ENCODE data around the gene CPM.

CPM gene

GRCh38 chr12:68956466-68956865 lies 23.5 kb upstream of the CPM start:
- no peak for DNase-seq (ENCODE audit: low read depth)

- no peak for DNase-seq (ENCODE audit: low read depth)
Observed at GRCh38 chr12:68954811-68955210, 21.8 kb upstream of the CPM start.

- no peak for DNase-seq (ENCODE audit: low read depth)
Observed at GRCh38 chr12:68953536-68953935, 20.6 kb upstream of the CPM start.

DNA sequence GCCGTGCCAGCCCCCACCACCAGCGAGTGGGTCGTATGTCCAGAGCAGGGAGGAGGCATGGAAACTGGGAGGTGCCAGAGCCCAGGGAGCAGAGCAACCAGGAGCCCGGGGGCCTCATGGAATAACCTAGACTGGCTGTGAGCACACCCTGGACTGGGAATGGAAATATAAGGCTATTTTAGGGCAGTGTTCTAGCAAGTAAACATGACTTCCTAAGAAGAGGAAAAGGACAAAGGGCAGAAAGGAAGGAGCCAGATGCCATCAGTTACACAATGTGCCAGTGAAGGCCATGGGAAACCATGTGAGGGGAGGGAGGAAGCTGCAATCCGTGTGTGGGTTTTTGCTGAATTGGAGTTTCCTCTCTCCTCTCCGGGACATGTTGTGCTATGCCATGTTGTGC lies 18.7 kb upstream of the CPM start:
- DNase-seq (ENCODE audit: low read depth), result no peak

- DNase-seq (ENCODE audit: low read depth), result no peak
Observed at GRCh38 chr12:68950511-68950910, 17.5 kb upstream of the CPM start.

DNA sequence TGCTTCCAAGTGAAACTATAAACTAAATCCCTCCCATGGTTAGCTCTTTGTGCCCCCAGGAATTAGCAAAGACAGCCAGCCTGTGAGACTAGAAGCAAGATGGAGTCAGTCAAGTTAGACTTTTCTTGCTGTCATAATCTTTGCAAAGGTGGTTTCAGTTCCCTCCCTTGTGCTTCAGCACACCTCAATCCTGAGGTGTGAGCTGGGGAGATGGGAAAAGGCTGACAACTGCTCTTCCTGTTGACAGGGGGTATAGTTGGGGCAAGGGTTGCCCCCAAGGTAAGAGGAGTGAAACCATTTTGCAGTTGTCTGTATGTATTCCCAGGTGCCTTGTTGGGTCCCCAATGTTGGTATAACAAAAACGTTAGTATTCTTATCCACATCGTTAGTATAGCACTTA lies 12.3 kb upstream of the CPM start:
- no peak for DNase-seq (ENCODE audit: low read depth)

GRCh38 chr12:68944296-68945076 lies 11.5 kb upstream of the CPM start:
- DNase-seq (ENCODE audit: low read depth), result no peak

DNA sequence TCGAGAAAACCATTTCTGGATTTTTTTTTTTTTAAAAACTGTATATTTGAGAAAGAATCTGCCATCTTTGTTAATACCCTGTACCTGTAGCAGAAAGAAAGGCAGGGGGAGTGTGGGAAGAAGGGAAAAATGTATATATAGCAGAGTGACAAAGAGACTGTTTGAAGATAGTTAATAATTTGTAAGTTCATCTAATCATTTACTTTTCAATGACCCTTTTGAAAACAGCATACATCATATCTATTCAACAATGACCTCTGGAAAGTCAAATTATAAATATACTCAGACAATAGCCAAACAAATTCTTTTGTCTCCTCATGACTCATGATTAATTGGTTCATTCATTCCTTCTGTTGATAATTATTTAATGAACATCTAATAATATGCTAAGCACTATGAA lies 10.9 kb upstream of the CPM start:
- no peak for DNase-seq (ENCODE audit: low read depth)

DNA sequence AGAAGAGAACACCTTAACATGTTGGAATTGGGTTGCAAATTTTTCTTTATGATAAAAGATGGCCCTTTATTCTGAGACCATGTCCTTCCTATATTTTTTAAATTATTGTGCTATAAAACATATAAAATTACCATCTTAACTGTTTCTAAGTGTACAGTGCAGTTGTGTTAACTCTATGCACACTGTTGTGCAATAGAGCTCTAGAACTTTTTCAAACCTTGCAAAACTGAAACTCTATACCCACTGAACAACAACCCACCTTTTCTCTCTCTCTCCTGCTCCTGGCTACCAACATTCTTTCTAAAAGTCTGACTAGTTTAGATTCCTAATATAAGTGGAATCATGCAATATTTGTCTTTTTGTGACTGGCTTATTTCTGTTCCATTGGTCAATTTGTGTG lies 7.8 kb upstream of the CPM start:
- no peak for DNase-seq (ENCODE audit: low read depth)

GRCh38 chr12:68939505-68939904 lies 6.5 kb upstream of the CPM start:
- no peak for DNase-seq (ENCODE audit: low read depth)

GRCh38 chr12:68934392-68934791 lies 1.4 kb upstream of the CPM start:
- DNase-seq (ENCODE audit: low read depth), result no peak

DNA sequence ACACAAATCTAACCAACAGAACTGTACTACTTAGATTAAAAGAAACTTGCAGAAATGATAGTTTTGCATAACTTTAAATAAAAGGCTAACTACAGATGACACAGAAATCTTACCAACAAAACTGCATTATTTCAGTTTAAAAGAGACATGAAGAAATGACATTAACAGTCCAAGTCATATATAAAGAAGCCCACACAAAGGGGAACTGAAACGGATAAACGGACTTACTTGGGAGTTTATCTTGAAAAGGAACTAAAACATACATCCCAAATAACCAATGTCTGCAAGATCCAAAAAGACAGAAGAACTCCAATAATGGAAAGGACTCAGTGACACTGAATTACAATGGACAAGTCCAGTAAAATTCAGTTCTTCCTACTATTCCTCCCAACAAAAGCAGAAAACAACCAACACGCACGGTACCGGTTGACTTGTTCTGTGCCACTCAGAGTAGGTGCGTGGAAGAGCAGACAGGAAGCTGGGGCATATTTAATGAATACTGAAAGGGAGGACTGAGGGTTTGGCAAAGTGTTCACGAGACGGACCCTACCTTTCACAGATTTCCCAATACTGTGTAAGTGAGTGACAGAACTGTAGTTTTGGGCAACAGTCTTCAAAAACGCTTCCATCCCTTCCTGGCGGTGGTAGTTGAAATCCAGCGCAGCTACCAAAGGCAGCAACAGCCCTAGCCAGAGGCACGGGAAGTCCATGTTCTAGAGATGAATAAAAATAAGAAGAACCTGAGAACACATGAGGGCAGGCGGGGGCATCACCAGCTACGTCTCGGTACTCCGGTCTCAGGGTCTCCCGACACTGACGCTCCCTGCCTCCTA lies 627 bp downstream of the CPM start:
- no peak for DNase-seq (ENCODE audit: low read depth)

DNA sequence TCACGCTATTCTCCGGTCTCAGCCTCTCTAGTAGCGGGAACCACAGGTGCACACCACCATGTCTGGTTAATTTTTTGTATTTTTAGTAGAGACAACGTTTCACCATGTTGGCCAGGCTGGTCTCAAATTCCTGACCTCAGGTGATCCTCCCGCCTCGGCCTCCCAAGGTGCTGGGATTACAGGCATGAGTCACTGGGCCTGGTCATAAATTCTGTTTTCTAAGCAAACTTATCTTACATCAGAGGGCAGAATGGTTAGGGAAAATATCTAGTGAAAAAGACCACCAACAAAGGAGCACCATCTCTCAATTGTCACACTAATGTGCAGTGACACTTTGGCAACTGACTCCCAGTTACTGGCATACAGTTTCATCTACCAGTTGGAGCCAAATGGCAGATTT lies 2.8 kb downstream of the CPM start:
- no peak for DNase-seq (ENCODE audit: low read depth)

GRCh38 chr12:68924546-68924945 lies 8.4 kb downstream of the CPM start:
- no peak for DNase-seq (ENCODE audit: low read depth)

DNA sequence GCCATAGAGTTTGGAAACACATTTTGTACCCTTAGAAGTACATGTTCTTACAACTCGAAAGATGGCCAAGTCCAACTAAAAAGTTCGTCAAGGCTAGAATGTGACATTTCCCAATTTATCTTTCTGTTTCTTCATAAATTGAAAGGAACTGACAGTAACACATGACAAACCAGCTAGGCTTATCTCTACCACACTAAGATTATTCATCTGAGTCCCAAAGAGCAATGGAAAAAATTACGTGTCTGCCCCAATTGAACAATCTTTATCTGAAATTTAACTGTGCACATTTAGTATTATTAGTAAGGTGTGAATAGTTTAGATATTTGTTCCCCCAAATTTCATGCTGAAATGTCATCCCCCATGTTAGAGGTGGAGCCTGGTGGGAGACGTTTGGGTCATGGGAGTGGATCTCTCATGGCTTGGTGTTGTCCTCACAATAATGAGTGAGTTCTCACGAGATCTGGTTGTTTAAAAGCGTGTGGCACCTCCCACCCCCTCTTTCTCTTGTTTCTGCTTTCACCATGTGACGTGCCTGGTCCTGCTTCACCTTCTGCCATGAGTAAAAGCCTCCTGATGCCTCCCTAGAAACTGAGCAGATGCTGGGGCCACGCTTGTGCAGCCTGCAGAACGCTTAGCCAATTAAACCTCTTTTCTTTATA lies 13.3 kb downstream of the CPM start:
- no peak for DNase-seq (ENCODE audit: low read depth)

- DNase-seq (ENCODE audit: low read depth), result no peak
Observed at GRCh38 chr12:68918960-68919359, 14.0 kb downstream of the CPM start.

DNA sequence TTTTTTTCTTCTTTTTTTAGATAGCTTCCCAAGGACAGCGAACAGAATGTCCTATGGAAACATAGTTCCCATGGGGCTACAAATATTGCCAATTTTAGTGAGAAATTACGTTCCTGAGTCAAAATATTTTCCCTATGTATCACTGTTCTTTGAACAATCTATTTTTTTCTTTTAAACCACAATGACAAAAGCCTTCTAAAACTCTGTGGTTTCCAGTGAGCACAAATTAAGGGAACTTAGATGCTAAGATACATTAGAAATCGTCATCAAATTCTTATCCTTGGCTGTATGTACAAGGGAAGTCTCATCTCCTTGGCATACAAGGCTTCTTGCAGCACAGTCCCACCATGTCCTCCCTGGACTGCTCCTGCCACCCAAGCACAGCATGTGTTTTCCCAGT lies 17.9 kb downstream of the CPM start:
- DNase-seq (ENCODE audit: low read depth), result no peak

GRCh38 chr12:68913682-68914081 lies 19.3 kb downstream of the CPM start:
- DNase-seq (ENCODE audit: low read depth), result no peak

GRCh38 chr12:68912916-68913315 lies 20.1 kb downstream of the CPM start:
- no peak for DNase-seq (ENCODE audit: low read depth)

- no peak for DNase-seq (ENCODE audit: low read depth)
Observed at GRCh38 chr12:68911197-68911718, 21.7 kb downstream of the CPM start.

- DNase-seq (ENCODE audit: low read depth), result no peak
Observed at GRCh38 chr12:68910128-68910527, 22.8 kb downstream of the CPM start.

GRCh38 chr12:68908076-68908475 lies 24.9 kb downstream of the CPM start:
- DNase-seq (ENCODE audit: low read depth), result no peak

DNA sequence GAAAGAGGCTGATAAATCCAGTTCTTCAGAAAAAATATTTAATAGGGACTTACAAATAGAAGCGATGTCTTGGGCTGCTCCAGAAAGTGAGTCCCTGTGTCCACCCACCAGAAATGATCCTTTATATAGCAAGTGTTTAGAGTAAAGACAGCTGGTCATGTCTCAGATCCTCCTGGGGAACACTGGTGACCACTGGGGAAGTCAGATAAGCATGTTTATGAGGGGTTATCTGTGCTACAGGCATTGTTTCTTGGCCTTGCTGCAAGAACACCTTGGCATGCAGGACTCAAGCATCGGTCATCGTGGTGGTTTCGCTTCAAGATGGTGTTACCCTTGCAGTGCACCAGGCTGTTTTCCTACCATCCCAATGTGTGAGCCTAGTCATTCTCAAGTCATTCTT lies 27.2 kb downstream of the CPM start:
- DNase-seq (ENCODE audit: low read depth), result no peak

Data from stimulated activated CD8-positive, alpha-beta memory T cell treated with anti-CD3 and anti-CD28 coated beads, Interleukin-15, amount 100 ng/mL, for 24 hours (primary cell).